ENCODE measurements around the gene ATP7A. TPM values are rescaled to one million over a fixed set of nuclear protein-coding genes. Genes with fewer than 3 reads are reported as not detected.

The ATP7A gene
- total RNA-seq (2021; ENCODE audit: unreplicated experiment) (6.3 TPM), Bru-seq, nascent RNA (percentile 58 among the genes with signal in this experiment), BruChase-seq, experiment 1, labeled RNA remaining after a 6-hour chase (percentile 92 among the genes with signal in this experiment), BruChase-seq, experiment 2, labeled RNA remaining after a 2-hour chase (percentile 85 among the genes with signal in this experiment)
- 1.8 and 2.0 TPM in 2 replicates for polyA plus RNA-seq (2012)
- long read RNA-seq, partial matches to known transcripts: 1 of 1 reads
- long read RNA-seq, other reads (novel, unspliced or antisense): 0 of 1 reads

- H2AFZ ChIP-seq (ENCODE audit: low read depth, low read length, poor library complexity, severe bottlenecking): peak within 1 kb of the TSS; percentile 68
- DNase-seq (ENCODE audit: low read depth, low spot score) (peak; percentile 54), ATAC-seq (peak; percentile 91)
- peak; percentile 18 for TF ChIP-seq TCF7L2 (IDR thresholded peaks at IDR 0.05; ENCODE audit: borderline replicate concordance, extremely low read depth, insufficient read depth, insufficient read length)
- no peak for TF ChIP-seq EGR1 (IDR thresholded peaks at IDR 0.05; ENCODE audit: low read depth)
- TF ChIP-seq ELF1 (IDR thresholded peaks at IDR 0.05; ENCODE audit: borderline replicate concordance, low read depth): peak; percentile 59
- no peak for TF ChIP-seq FOSL1 (IDR thresholded peaks at IDR 0.05; ENCODE audit: low read depth)
- peak; percentile 61 for TF ChIP-seq RAD21 (IDR thresholded peaks at IDR 0.05; ENCODE audit: low read depth)
- TF ChIP-seq MAX (IDR thresholded peaks at IDR 0.05): peak; percentile 70
- TF ChIP-seq CTCF (IDR thresholded peaks at IDR 0.05 in 2 of 3, conservative IDR thresholded peaks at IDR 0.05 in 1 of 3; ENCODE audit: borderline replicate concordance in 1 of 3, insufficient read depth in 1 of 3, low read depth in 2 of 3, low read length in 2 of 3): peak; percentile 26 to 52 (median 39); a peak in 5 of 6 replicates
- peak; percentile 27; the same call in 1 of the 2 replicates for TF ChIP-seq SP1 (IDR thresholded peaks at IDR 0.05; ENCODE audit: low read depth)
- no peak for TF ChIP-seq POLR2A (IDR thresholded peaks at IDR 0.05; ENCODE audit: borderline replicate concordance, extremely low read depth, insufficient read depth, insufficient read length)
- TF ChIP-seq EZH2 (IDR thresholded peaks at IDR 0.05): no peak
- 0 out of 2 replicates have a peak, but pooled peaks have one; percentile 12 for TF ChIP-seq CBX3 (IDR thresholded peaks at IDR 0.05; ENCODE audit: low read depth)
- TF ChIP-seq EZH2phosphoT487 (IDR thresholded peaks at IDR 0.05; ENCODE audit: borderline replicate concordance): no peak
- TF ChIP-seq POLR2AphosphoS5 (IDR thresholded peaks at IDR 0.05; ENCODE audit: low read depth, low read length): peak; percentile 40; the same call in 1 of the 2 replicates
- no peak for TF ChIP-seq SRF (IDR thresholded peaks at IDR 0.05; ENCODE audit: low read depth)
- H3K9ac ChIP-seq (ENCODE audit: low read length): peak within 1 kb of the TSS; percentile 63
- POLR2A ChIA-PET: interaction anchor here (1.0 to 1.3 kb wide), 2 partner anchors 9 to 11 kb away, joined by 5 to 7 read pairs; partner anchors contain the start of gene COX7B
- H3K9me3 ChIP-seq (ENCODE audit: control insufficient read depth in 1 of 2, insufficient read depth in 1 of 2, low read depth in 1 of 2, low read length in 2 of 2): no peaks in the 10 kb centered on the region
- no peaks in the 10 kb centered on the region for H3K4me1 ChIP-seq (ENCODE audit: control insufficient read depth in 1 of 2, insufficient read depth in 2 of 2, low read length in 2 of 2)
- no peaks in the 10 kb centered on the region for H3K9me2 ChIP-seq (ENCODE audit: insufficient read depth)
- intact Hi-C loops (cut with micrococcal nuclease): loop anchor here (2.0 kb wide), 1 partner anchor 115 kb away; no protein-coding TSS in a partner anchor
- CTCF ChIA-PET: interaction anchor here (2.6 kb wide), 1 partner anchor 10 kb away, joined by 9 read pairs; the partner anchor contains the start of gene COX7B
- peak within 1 kb of the TSS; percentile 77 for H3K4me2 ChIP-seq (ENCODE audit: low read length)
- peak within 1 kb of the TSS; percentile 38; the same call in 1 of the 2 replicates for H3K27ac ChIP-seq (ENCODE audit: low read depth, low read length)
- no TSS peak for BruUV-seq (replicated peaks)
- H4K20me1 ChIP-seq (ENCODE audit: insufficient read depth): no peaks in the 10 kb centered on the region
- no peaks in the 10 kb centered on the region for H3K27me3 ChIP-seq (ENCODE audit: insufficient read depth, low read length)
- H3K4me3 ChIP-seq (replicated peaks in 1 of 2; ENCODE audit: low read depth in 1 of 2, low read length in 2 of 2): peak within 1 kb of the TSS; percentile 67 to 73
- RAD21 ChIA-PET (ENCODE audit: low non-redundant PET in 1 of 2, low total read pairs in 2 of 2, uncharacterized antibody in 2 of 2, unreplicated experiment in 2 of 2): interaction anchor here in 1 of 2 experiments (0.9 to 1.0 kb wide), 2 partner anchors 114 to 120 kb away, joined by 3 read pairs; no protein-coding TSS in a partner anchor
- no peaks in the 10 kb centered on the region; the same call in 1 of the 2 replicates for H3K79me2 ChIP-seq (ENCODE audit: insufficient read depth, low read length)
- no peaks in the 10 kb centered on the region for H3K36me3 ChIP-seq (ENCODE audit: control insufficient read depth in 1 of 2, insufficient read depth in 2 of 2, low read length in 2 of 2)
Measured at GRCh38 chrX:77910108-77910840, at the start of gene ATP7A. Gene ATP7A, plus strand, starts transcription at chrX:77910693. Its CDS starts 60,949 bp downstream, at chrX:77971642.
